ES-I3 (cell line): ENCODE data around the gene HAUS3.
"Not testable (repeated sequence)": the region's sequence is repeated elsewhere in the genome, so short reads cannot be mapped to it uniquely, and the experiment has no call there.

Experiments used
- H3K36me3 ChIP-seq: 2 replicates; pipeline ENCODE4 v1.6.1; 2013; ENCODE audit warnings: mild to moderate bottlenecking, low read length, control low read depth, moderate library complexity; ENCODE audit not compliant: insufficient read depth
- H3K4me1 ChIP-seq: 2 replicates; pipeline ENCODE4 v1.6.1; 2013; ENCODE audit warnings: mild to moderate bottlenecking, control low read depth, low read length; ENCODE audit not compliant: insufficient read depth
- H3K9ac ChIP-seq: 2 replicates; pipeline ENCODE4 v1.6.1; 2013; ENCODE audit warnings: low read depth, mild to moderate bottlenecking, low read length, moderate library complexity
- H3K9me3 ChIP-seq: 2 replicates; pipeline ENCODE4 v1.6.1; 2013; ENCODE audit warnings: mild to moderate bottlenecking, low read length, moderate library complexity; ENCODE audit not compliant: control insufficient read depth, insufficient read depth

HAUS3 gene

GRCh38 chr4:2202789-2203188 lies 39.1 kb downstream of the HAUS3 start:
- H3K4me1 ChIP-seq, H3K9ac ChIP-seq, H3K9me3 ChIP-seq, H3K36me3 ChIP-seq: not testable (repeated sequence)

- no peaks in the 10 kb centered on the region for H3K9me3 ChIP-seq
- no peak overlapping the region for H3K9ac ChIP-seq
- no peaks in the 10 kb centered on the region for H3K4me1 ChIP-seq
- no peaks in the 10 kb centered on the region for H3K36me3 ChIP-seq
Observed at GRCh38 chr4:2194496-2194895, 47.4 kb downstream of the HAUS3 start.

- Histone ChIP-seq H3K4me1 (no peaks in the 10 kb centered on the region), H3K9me3 (no peaks in the 10 kb centered on the region), H3K36me3 (no peaks in the 10 kb centered on the region), H3K9ac (no peak overlapping the region)
Observed at GRCh38 chr4:2193326-2193725, 48.6 kb downstream of the HAUS3 start.

- Histone ChIP-seq H3K4me1 (no peaks in the 10 kb centered on the region; the same call in 1 of the 2 replicates), H3K36me3 (no peaks in the 10 kb centered on the region), H3K9me3 (peaks cover 3% of the 10 kb centered on the region; the same call in 1 of the 2 replicates), H3K9ac (no peak overlapping the region)
Observed at GRCh38 chr4:2186865-2187172, 55.1 kb downstream of the HAUS3 start.

- no peaks in the 10 kb centered on the region; the same call in 1 of the 2 replicates for H3K4me1 ChIP-seq
- no peak overlapping the region for H3K9ac ChIP-seq
- H3K9me3 ChIP-seq: peaks cover 3% of the 10 kb centered on the region; the same call in 1 of the 2 replicates
- H3K36me3 ChIP-seq: no peaks in the 10 kb centered on the region
Observed at GRCh38 chr4:2186133-2186864, 55.6 kb downstream of the HAUS3 start.

- Histone ChIP-seq H3K4me1 (no peaks in the 10 kb centered on the region; the same call in 1 of the 2 replicates), H3K9ac (no peak overlapping the region), H3K36me3 (no peaks in the 10 kb centered on the region), H3K9me3 (peaks cover 3% of the 10 kb centered on the region; the same call in 1 of the 2 replicates)
Observed at GRCh38 chr4:2183394-2183793, 58.5 kb downstream of the HAUS3 start.

GRCh38 chr4:2182994-2183393 lies 58.9 kb downstream of the HAUS3 start:
- Histone ChIP-seq H3K9ac (no peak overlapping the region), H3K4me1 (no peaks in the 10 kb centered on the region; the same call in 1 of the 2 replicates), H3K9me3 (peaks cover 3% of the 10 kb centered on the region; the same call in 1 of the 2 replicates), H3K36me3 (no peaks in the 10 kb centered on the region)

- Histone ChIP-seq H3K36me3 (no peaks in the 10 kb centered on the region), H3K4me1 (no peaks in the 10 kb centered on the region), H3K9me3 (peaks cover 3% of the 10 kb centered on the region; the same call in 1 of the 2 replicates), H3K9ac (no peak overlapping the region)
Observed at GRCh38 chr4:2180410-2180809, 61.5 kb downstream of the HAUS3 start.

GRCh38 chr4:2179717-2180116 lies 62.2 kb downstream of the HAUS3 start:
- Histone ChIP-seq H3K4me1 (no peaks in the 10 kb centered on the region), H3K36me3 (no peaks in the 10 kb centered on the region), H3K9me3 (peaks cover 3% of the 10 kb centered on the region; the same call in 1 of the 2 replicates)

GRCh38 chr4:2178986-2179385 lies 62.9 kb downstream of the HAUS3 start:
- no peaks in the 10 kb centered on the region for H3K36me3 ChIP-seq
- no peaks in the 10 kb centered on the region for H3K4me1 ChIP-seq
- H3K9ac ChIP-seq: no peak overlapping the region
- H3K9me3 ChIP-seq: peaks cover 3% of the 10 kb centered on the region; the same call in 1 of the 2 replicates

More at GRCh38 chr4:2179717-2180116, 62.2 kb downstream of the HAUS3 start:
- no peak overlapping the region for H3K9ac ChIP-seq
